PFSK-1 (cell line): Measurements from ENCODE around the gene CEP120.

ENCODE experiments used
- FOXP2 ChIP-seq: optimal IDR thresholded peaks from 2 replicates; pipeline ENCODE3; 2011; ENCODE audit warnings: borderline replicate concordance, control low read depth, inconsistent platforms; ENCODE audit not compliant: insufficient read depth; ENCODE audit errors: extremely low read length, extremely low read depth
- POLR2AphosphoS5 ChIP-seq: IDR thresholded peaks from 2 replicates; pipeline ENCODE4 v1.6.1; 2012; ENCODE audit warnings: low read depth, mild to moderate bottlenecking, control low read depth, low read length, moderate library complexity
- SIN3A ChIP-seq: IDR thresholded peaks from 2 replicates; pipeline ENCODE4 v1.6.1; 2012; ENCODE audit warnings: mild to moderate bottlenecking, low read length, moderate library complexity, borderline replicate concordance; ENCODE audit not compliant: insufficient read depth
- TAF1 ChIP-seq: IDR thresholded peaks from 2 replicates; pipeline ENCODE4 v1.6.1; 2012; ENCODE audit warnings: low read length, control low read depth, borderline replicate concordance; ENCODE audit not compliant: insufficient read depth
- TF ChIP-seq, protein P1 (sequence below), 2 experiments: IDR thresholded peaks; 2 replicates each; pipeline versions ENCODE4 v1.6.1 to v1.8.0; 2011 to 2012; ENCODE audit warnings: low read depth in 2 of 2, low read length in 2 of 2, control low read depth in 1 of 2, inconsistent platforms in 1 of 2, mild to moderate bottlenecking in 1 of 2, moderate library complexity in 1 of 2; ENCODE audit not compliant: insufficient read depth in 1 of 2

CEP120 gene

DNA sequence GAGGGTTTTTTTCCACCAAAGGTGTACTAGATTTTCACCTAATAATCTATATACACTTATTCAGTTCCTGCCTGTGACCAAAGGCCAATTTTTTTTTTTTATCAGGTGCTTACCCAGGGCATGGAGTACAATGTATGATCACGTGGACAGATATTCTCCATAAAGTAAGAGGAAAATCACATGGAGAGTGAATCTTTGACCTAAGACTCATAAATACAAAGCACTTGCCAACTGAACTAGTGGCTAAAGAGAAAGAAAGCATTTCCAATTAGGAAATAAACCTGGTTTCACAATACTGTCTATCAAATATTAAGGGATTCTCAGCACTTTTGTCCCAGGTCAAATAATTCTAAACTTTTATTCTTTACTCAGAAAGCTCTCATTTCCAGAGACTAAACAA is 33.0 kb upstream of the CEP120 start:
- TF ChIP-seq, protein P1, sequence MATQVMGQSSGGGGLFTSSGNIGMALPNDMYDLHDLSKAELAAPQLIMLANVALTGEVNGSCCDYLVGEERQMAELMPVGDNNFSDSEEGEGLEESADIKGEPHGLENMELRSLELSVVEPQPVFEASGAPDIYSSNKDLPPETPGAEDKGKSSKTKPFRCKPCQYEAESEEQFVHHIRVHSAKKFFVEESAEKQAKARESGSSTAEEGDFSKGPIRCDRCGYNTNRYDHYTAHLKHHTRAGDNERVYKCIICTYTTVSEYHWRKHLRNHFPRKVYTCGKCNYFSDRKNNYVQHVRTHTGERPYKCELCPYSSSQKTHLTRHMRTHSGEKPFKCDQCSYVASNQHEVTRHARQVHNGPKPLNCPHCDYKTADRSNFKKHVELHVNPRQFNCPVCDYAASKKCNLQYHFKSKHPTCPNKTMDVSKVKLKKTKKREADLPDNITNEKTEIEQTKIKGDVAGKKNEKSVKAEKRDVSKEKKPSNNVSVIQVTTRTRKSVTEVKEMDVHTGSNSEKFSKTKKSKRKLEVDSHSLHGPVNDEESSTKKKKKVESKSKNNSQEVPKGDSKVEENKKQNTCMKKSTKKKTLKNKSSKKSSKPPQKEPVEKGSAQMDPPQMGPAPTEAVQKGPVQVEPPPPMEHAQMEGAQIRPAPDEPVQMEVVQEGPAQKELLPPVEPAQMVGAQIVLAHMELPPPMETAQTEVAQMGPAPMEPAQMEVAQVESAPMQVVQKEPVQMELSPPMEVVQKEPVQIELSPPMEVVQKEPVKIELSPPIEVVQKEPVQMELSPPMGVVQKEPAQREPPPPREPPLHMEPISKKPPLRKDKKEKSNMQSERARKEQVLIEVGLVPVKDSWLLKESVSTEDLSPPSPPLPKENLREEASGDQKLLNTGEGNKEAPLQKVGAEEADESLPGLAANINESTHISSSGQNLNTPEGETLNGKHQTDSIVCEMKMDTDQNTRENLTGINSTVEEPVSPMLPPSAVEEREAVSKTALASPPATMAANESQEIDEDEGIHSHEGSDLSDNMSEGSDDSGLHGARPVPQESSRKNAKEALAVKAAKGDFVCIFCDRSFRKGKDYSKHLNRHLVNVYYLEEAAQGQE (IDR thresholded peaks at IDR 0.05; ENCODE audit: insufficient read depth in 1 of 2, low read depth in 2 of 2, low read length in 2 of 2), result no peak
- TF ChIP-seq POLR2AphosphoS5 (no peak), SIN3A (no peak), FOXP2 (no peak), TAF1 (no peak)

DNA sequence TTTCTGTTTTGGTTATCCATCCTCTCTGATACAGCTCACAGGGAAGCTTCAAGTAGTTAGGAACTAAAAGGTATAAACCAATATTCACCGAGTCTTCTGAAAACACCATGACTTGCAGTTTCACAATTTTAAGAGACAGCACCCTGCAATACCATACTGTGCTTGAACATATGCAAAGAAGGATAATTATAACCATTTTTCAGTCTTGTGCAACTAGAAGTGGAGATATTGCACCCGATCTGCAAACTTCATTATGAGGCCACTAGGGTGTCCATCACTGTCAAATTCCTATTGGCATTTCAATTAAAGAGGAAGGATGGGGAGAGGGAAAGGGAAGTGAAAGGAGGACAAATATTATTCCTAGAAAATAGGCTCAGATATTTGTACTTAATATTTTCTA is 32.4 kb upstream of the CEP120 start:
- TF ChIP-seq TAF1 (no peak), SIN3A (no peak), POLR2AphosphoS5 (no peak), FOXP2 (no peak)
- TF ChIP-seq, protein P1 (IDR thresholded peaks at IDR 0.05; ENCODE audit: insufficient read depth in 1 of 2, low read depth in 2 of 2, low read length in 2 of 2), result no peak

DNA sequence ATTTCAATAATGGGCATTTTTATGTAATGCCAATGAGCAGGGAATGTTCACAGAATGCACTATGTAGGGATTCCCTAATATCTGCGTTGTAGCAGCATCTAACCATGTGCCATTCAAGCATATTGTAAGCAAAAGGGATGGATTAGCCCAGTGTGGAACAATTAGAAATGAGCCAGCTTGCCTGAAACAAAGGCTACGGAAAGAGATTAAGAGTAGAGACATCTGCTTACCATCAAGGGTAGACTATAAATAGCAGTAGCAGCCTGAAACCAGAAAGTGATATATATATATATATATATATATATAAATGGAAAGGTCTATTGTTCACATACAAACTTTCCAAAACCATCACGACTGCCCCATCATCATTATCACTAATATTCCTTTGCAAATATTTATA is 31.9 kb upstream of the CEP120 start:
- TF ChIP-seq FOXP2 (no peak), TAF1 (no peak), POLR2AphosphoS5 (no peak), SIN3A (no peak)
- TF ChIP-seq, protein P1 (IDR thresholded peaks at IDR 0.05; ENCODE audit: insufficient read depth in 1 of 2, low read depth in 2 of 2, low read length in 2 of 2), result no peak

DNA sequence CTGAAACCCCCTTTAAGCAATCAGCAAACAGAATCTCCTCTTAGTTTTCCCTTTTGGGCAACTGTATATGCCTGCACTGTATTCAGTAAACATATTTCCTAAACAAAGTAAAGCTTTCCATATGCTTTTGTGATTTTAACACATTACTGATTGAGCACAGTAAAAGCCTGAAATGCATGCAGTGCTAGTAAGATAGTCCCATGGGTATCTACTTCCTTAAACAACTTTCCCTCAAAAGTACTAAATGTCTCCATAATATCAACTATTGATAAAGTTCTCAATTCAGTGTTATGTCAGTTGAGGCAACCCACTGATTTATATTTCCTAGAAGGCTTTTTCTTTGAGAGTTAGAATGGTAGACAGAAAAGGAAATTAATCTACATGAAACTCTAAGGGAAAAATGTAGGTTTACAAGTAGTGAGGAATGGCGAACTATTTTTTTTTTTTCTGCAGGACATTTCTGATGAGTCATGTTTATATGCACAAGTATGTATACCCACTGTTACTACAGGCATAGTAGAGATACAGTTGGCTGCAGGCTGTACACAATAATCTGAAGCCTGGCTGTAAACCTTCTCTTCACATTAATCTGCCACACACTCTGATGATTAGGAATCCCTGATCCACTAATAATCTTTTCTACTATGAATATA is 31.2 kb upstream of the CEP120 start:
- TF ChIP-seq FOXP2, result no peak
- no peak for TF ChIP-seq SIN3A
- TF ChIP-seq POLR2AphosphoS5, result no peak
- TF ChIP-seq, protein P1 (IDR thresholded peaks at IDR 0.05; ENCODE audit: insufficient read depth in 1 of 2, low read depth in 2 of 2, low read length in 2 of 2), result no peak
- no peak for TF ChIP-seq TAF1

DNA sequence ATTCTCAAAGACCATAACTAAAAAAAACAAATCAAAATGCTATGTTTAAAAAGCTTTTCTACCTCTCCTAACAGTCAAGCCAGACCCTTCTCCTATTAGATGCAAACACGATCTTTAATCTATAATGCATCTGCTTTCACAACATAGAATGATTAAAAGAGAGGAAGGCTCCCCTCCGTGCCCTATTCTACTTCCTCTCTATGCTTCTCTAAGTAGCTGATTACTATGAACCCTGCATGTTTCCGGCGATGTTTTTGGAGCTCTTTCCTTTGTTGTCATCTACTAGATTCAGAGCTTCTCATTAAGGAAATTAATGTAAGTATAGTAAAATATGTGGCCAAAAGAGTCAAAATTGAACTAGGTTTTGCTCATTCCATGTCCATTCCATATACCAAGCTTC is 29.2 kb upstream of the CEP120 start:
- TF ChIP-seq, protein P1 (IDR thresholded peaks at IDR 0.05; ENCODE audit: insufficient read depth in 1 of 2, low read depth in 2 of 2, low read length in 2 of 2), result no peak
- TF ChIP-seq SIN3A (no peak), FOXP2 (no peak), TAF1 (no peak), POLR2AphosphoS5 (no peak)
